DOHH2 (cell line): ENCODE results near the gene KCNG2.
"Not testable (repeated sequence)": the region's sequence is repeated elsewhere in the genome, so short reads cannot be mapped to it uniquely, and the experiment has no call there.

Source experiments
- H3F3A ChIP-seq: fragments of 200-600 bp; sonication (generic), shearing (Covaris generic); 2 replicates; pipeline ENCODE4 v1.6.0; 2016; ENCODE audit warnings: antibody characterized with exemption, mild to moderate bottlenecking; ENCODE audit not compliant: control insufficient read depth, insufficient read depth
- H3K27ac ChIP-seq: fragments of 200-600 bp; sonication (generic); 2 replicates; pipeline ENCODE4 v1.5.1; 2014; ENCODE audit warnings: low read depth, mild to moderate bottlenecking, low read length, moderate library complexity
- H3K27me3 ChIP-seq: fragments of 200-600 bp; sonication (generic); 2 replicates; pipeline ENCODE4 v1.6.1; 2014; ENCODE audit warnings: mild to moderate bottlenecking, low read length, mixed read lengths; ENCODE audit not compliant: control insufficient read depth
- H3K36me3 ChIP-seq: fragments of 200-600 bp; sonication (generic); 2 replicates; pipeline ENCODE4 v1.6.1; 2014; ENCODE audit warnings: mild to moderate bottlenecking, low read length, moderate library complexity, mixed read lengths; ENCODE audit not compliant: control insufficient read depth
- H3K4me1 ChIP-seq: fragments of 200-600 bp; sonication (generic); 2 replicates; pipeline ENCODE4 v1.6.1; 2014; ENCODE audit warnings: mild to moderate bottlenecking, low read length, mixed read lengths; ENCODE audit not compliant: control insufficient read depth
- H3K4me2 ChIP-seq: fragments of 200-600 bp; sonication (generic); 2 replicates; pipeline ENCODE4 v1.6.0; 2014; ENCODE audit warnings: mild to moderate bottlenecking, low read length, moderate library complexity
- H3K4me3 ChIP-seq: fragments of 200-600 bp; sonication (generic); 2 replicates; pipeline ENCODE4 v1.5.1; 2014; ENCODE audit warnings: mild to moderate bottlenecking, low read length, mixed read lengths
- H3K79me2 ChIP-seq: fragments of 200-600 bp; sonication (generic); 2 replicates; pipeline ENCODE4 v1.6.1; 2014; ENCODE audit warnings: mild to moderate bottlenecking, low read length, mixed read lengths; ENCODE audit not compliant: control insufficient read depth
- H3K9me2 ChIP-seq: fragments of 200-600 bp; sonication (generic); replicated peaks from 2 replicates; pipeline ENCODE4 v1.6.1; 2014; ENCODE audit warnings: mild to moderate bottlenecking, low read length, mixed read lengths; ENCODE audit not compliant: control insufficient read depth
- H3K9me3 ChIP-seq: fragments of 200-600 bp; sonication (generic); 2 replicates; pipeline ENCODE4 v1.6.1; 2014; ENCODE audit warnings: antibody characterized with exemption, low read length, mixed read lengths; ENCODE audit not compliant: control insufficient read depth, insufficient read depth
- H4K20me1 ChIP-seq: fragments of 200-600 bp; sonication (generic); 2 replicates; pipeline ENCODE4 v1.6.0; 2014; ENCODE audit warnings: low read depth, mild to moderate bottlenecking, antibody characterized with exemption, low read length, moderate library complexity; ENCODE audit not compliant: control insufficient read depth, insufficient read depth
- EZH2phosphoT487 ChIP-seq: fragments of 200-600 bp; sonication (generic); IDR thresholded peaks from 2 replicates; pipeline ENCODE4 v1.6.1; 2017; ENCODE audit warnings: borderline replicate concordance, mild to moderate bottlenecking, antibody characterized with exemption, low read length, moderate library complexity, mixed read lengths
- TF ChIP-seq, protein P1 (sequence below): fragments of 200-600 bp; sonication (generic); IDR thresholded peaks from one replicate; pipeline ENCODE4 v1.5.1; 2014; ENCODE audit warnings: antibody characterized with exemption, mild to moderate bottlenecking, low read depth, low read length; ENCODE audit not compliant: poor library complexity, severe bottlenecking

The KCNG2 gene

DNA sequence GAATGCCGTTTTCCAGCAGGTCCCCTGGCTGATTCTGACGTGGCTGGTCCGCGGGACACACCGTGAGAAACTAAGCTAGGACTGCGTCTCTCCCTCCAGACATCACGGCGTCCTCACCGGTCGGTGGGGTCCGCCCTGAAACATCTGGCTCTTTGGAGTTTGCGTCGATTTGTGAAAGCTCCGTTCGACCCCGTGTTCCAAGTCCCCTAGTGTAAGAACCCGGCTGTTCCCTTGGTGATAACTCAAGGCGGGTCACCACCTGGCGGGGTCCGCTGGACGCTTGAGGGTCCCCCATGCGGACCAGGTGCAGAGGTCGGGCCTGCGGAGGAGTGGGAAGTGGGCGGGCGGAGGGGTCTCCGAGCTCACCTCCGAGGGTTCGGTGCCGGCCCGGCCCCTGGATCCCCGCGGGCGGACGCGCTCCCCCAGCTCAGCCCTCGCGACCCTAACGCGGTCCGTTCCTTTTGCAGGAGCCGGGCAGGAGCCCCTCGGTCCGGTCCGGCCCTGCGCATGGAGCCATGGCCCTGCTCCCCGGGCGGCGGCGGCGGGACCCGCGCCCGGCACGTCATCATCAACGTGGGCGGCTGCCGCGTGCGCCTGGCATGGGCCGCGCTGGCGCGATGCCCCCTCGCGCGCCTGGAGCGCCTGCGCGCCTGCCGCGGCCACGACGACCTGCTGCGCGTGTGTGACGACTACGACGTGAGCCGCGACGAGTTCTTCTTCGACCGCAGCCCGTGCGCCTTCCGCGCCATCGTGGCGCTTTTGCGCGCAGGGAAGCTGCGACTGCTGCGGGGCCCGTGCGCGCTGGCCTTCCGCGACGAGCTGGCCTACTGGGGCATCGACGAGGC, 65.6 kb downstream of the KCNG2 start:
- Histone ChIP-seq H4K20me1 (no peaks in the 10 kb centered on the region), H3F3A (no peaks in the 10 kb centered on the region), H3K27ac (no peak overlapping the region), H3K9me3 (no peaks in the 10 kb centered on the region; the same call in 1 of the 2 replicates), H3K79me2 (no peaks in the 10 kb centered on the region), H3K4me2 (no peak overlapping the region), H3K4me3 (no peak overlapping the region), H3K27me3 (no peaks in the 10 kb centered on the region), H3K4me1 (no peaks in the 10 kb centered on the region), H3K9me2 (no peaks in the 10 kb centered on the region), H3K36me3 (no peaks in the 10 kb centered on the region)
- TF ChIP-seq, protein P1, sequence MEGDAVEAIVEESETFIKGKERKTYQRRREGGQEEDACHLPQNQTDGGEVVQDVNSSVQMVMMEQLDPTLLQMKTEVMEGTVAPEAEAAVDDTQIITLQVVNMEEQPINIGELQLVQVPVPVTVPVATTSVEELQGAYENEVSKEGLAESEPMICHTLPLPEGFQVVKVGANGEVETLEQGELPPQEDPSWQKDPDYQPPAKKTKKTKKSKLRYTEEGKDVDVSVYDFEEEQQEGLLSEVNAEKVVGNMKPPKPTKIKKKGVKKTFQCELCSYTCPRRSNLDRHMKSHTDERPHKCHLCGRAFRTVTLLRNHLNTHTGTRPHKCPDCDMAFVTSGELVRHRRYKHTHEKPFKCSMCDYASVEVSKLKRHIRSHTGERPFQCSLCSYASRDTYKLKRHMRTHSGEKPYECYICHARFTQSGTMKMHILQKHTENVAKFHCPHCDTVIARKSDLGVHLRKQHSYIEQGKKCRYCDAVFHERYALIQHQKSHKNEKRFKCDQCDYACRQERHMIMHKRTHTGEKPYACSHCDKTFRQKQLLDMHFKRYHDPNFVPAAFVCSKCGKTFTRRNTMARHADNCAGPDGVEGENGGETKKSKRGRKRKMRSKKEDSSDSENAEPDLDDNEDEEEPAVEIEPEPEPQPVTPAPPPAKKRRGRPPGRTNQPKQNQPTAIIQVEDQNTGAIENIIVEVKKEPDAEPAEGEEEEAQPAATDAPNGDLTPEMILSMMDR: no peak
- no peak for TF ChIP-seq EZH2phosphoT487

- no peak overlapping the region for H3K4me2 ChIP-seq
- H3K4me3 ChIP-seq: no peak overlapping the region
- H3F3A ChIP-seq: no peaks in the 10 kb centered on the region
- H3K27me3 ChIP-seq: no peaks in the 10 kb centered on the region
- H3K9me3 ChIP-seq: no peaks in the 10 kb centered on the region; the same call in 1 of the 2 replicates
- no peaks in the 10 kb centered on the region for H4K20me1 ChIP-seq
- TF ChIP-seq EZH2phosphoT487: no peak
- TF ChIP-seq, protein P1: no peak
- no peaks in the 10 kb centered on the region for H3K4me1 ChIP-seq
- no peaks in the 10 kb centered on the region for H3K9me2 ChIP-seq
- H3K79me2 ChIP-seq: no peaks in the 10 kb centered on the region
- no peaks in the 10 kb centered on the region for H3K36me3 ChIP-seq
- no peak overlapping the region for H3K27ac ChIP-seq
These were observed 66.4 kb downstream of the KCNG2 start for GRCh38 chr18:79864006-79864725.

- H3K9me3 ChIP-seq, H3K9me2 ChIP-seq, H3K36me3 ChIP-seq, H4K20me1 ChIP-seq, H3K4me3 ChIP-seq, H3F3A ChIP-seq, H3K27me3 ChIP-seq, H3K27ac ChIP-seq, H3K79me2 ChIP-seq, H3K4me1 ChIP-seq, H3K4me2 ChIP-seq: not testable (repeated sequence)
These were observed 67.2 kb downstream of the KCNG2 start for GRCh38 chr18:79864955-79865354.

- H3K9me2 ChIP-seq, H3K27ac ChIP-seq, H3K9me3 ChIP-seq, H3F3A ChIP-seq, H3K79me2 ChIP-seq, H3K36me3 ChIP-seq, H4K20me1 ChIP-seq, H3K4me1 ChIP-seq, H3K4me3 ChIP-seq, H3K4me2 ChIP-seq, H3K27me3 ChIP-seq: not testable (repeated sequence)
These were observed 68.2 kb downstream of the KCNG2 start for GRCh38 chr18:79865951-79866350.
